Esophagus (tissue), 2 donors: Measurements from ENCODE around the gene EEFSEC. TPM values are rescaled to one million over a fixed set of nuclear protein-coding genes. Genes with fewer than 3 reads are reported as not detected.

Experiments
- H3K27ac ChIP-seq, 2 donors: one replicate each; pipeline ENCODE4 v1.5.1; 2013; ENCODE audit warnings: low read depth in 2 of 2, mild to moderate bottlenecking in 2 of 2, inconsistent platforms in 1 of 2, low read length in 1 of 2, moderate library complexity in 1 of 2
- H3K27me3 ChIP-seq, 2 donors: one replicate each; pipeline ENCODE4 v1.6.1; 2013; ENCODE audit warnings: low read length in 2 of 2, control low read depth in 1 of 2, mild to moderate bottlenecking in 1 of 2; ENCODE audit not compliant: insufficient read depth in 2 of 2, control insufficient read depth in 1 of 2
- H3K36me3 ChIP-seq, 2 donors: one replicate each; pipeline ENCODE4 v1.6.1; 2013; ENCODE audit warnings: low read length in 1 of 2; ENCODE audit not compliant: control insufficient read depth in 2 of 2, insufficient read depth in 2 of 2
- H3K4me1 ChIP-seq, 2 donors: one replicate each; pipeline ENCODE4 v1.6.1; 2013; ENCODE audit warnings: low read length in 1 of 2; ENCODE audit not compliant: control insufficient read depth in 2 of 2, insufficient read depth in 2 of 2
- H3K4me3 ChIP-seq, 2 donors: one replicate each; pipeline ENCODE4 v1.5.1; 2013; ENCODE audit warnings: low read length in 2 of 2, mild to moderate bottlenecking in 2 of 2, low read depth in 1 of 2, moderate library complexity in 1 of 2
- H3K9me3 ChIP-seq, 2 donors: one replicate each; pipeline ENCODE4 v1.6.1; 2013; ENCODE audit warnings: mild to moderate bottlenecking in 2 of 2, low read depth in 1 of 2, low read length in 1 of 2, moderate library complexity in 1 of 2; ENCODE audit not compliant: control insufficient read depth in 2 of 2, insufficient read depth in 1 of 2
- WGBS, 2 donors: extraction: QIAGEN DNeasy Blood & Tissue Kit; methylation state at CpG; one replicate each; pipeline ENCODE4 v1.1.7; 2013; 5-methylcytosine and 5-hydroxymethylcytosine counted together
- polyA plus RNA-seq, 2 donors: library from polyadenylated mRNA; stranded (reverse); fragments of 200-250 nt; gene quantifications; one replicate each; pipeline ENCODE4 v1.2.3, GENCODE V29; 2013
- donor health status: healthy with polysubstance abuse.
- donor health status: Bipolar disorder and iron deficiency.

Gene EEFSEC
- polyA plus RNA-seq, 2 donors, result 6.1 to 10.0 TPM

GRCh38 chr3:128358156-128358895, 205.0 kb downstream of the EEFSEC start:
- peaks cover 2 to 13% of the 10 kb centered on the region in 2 donors for H3K36me3 ChIP-seq
- H3K4me3 ChIP-seq, result no peak overlapping the region
- no peak overlapping the region for H3K27ac ChIP-seq
- H3K4me1 ChIP-seq, result no peaks in the 10 kb centered on the region
- H3K9me3 ChIP-seq, result no peaks in the 10 kb centered on the region
- WGBS, 2 donors, result 91 to 95% methylated on average over 17 of the region's 17 CpGs
- H3K27me3 ChIP-seq, result no peaks in the 10 kb centered on the region

GRCh38 chr3:128359060-128359664, 205.9 kb downstream of the EEFSEC start:
- no peaks in the 10 kb centered on the region for H3K4me1 ChIP-seq
- H3K4me3 ChIP-seq, result no peak overlapping the region
- peaks cover 2 to 13% of the 10 kb centered on the region in 2 donors for H3K36me3 ChIP-seq
- WGBS, 2 donors, result 93% methylated on average over 6 of the region's 6 CpGs
- H3K27ac ChIP-seq, result no peak overlapping the region
- H3K9me3 ChIP-seq, result no peaks in the 10 kb centered on the region
- no peaks in the 10 kb centered on the region for H3K27me3 ChIP-seq

GRCh38 chr3:128359846-128360642, 206.8 kb downstream of the EEFSEC start:
- no peak overlapping the region for H3K4me3 ChIP-seq
- 88 to 94% methylated on average over 8 of the region's 8 CpGs for WGBS, 2 donors

GRCh38 chr3:128360705-128361271, 207.5 kb downstream of the EEFSEC start:
- Histone ChIP-seq H3K27ac (no peak overlapping the region), H3K27me3 (no peaks in the 10 kb centered on the region), H3K9me3 (no peaks in the 10 kb centered on the region), H3K4me1 (no peaks in the 10 kb centered on the region), H3K4me3 (no peak overlapping the region), H3K36me3 (peaks cover 2 to 13% of the 10 kb centered on the region in 2 donors)
- 88 to 89% methylated on average over 6 of the region's 6 CpGs for WGBS, 2 donors

More at GRCh38 chr3:128359846-128360642, 206.8 kb downstream of the EEFSEC start:
- H3K27me3 ChIP-seq, result no peaks in the 10 kb centered on the region
- H3K27ac ChIP-seq, result no peak overlapping the region
- no peaks in the 10 kb centered on the region for H3K9me3 ChIP-seq
- peaks cover 2 to 13% of the 10 kb centered on the region in 2 donors for H3K36me3 ChIP-seq
- no peaks in the 10 kb centered on the region for H3K4me1 ChIP-seq

- H3K36me3 ChIP-seq, result peaks cover 0 to 15% of the 10 kb centered on the region in 2 donors
- peaks cover 0 to under 1% of the 10 kb centered on the region in 2 donors for H3K4me1 ChIP-seq
- H3K4me3 ChIP-seq, result no peak overlapping the region
- H3K27ac ChIP-seq, result no peak overlapping the region
- no peaks in the 10 kb centered on the region for H3K9me3 ChIP-seq
- H3K27me3 ChIP-seq, result no peaks in the 10 kb centered on the region
- 94 to 96% methylated on average over 16 of the region's 16 CpGs for WGBS, 2 donors
Observed at GRCh38 chr3:128362026-128362965, 209.0 kb downstream of the EEFSEC start.

GRCh38 chr3:128364291-128364690, 211.0 kb downstream of the EEFSEC start:
- H3K9me3 ChIP-seq, result no peaks in the 10 kb centered on the region
- H3K27ac ChIP-seq, result no peak overlapping the region
- 88 to 94% methylated on average over 6 of the region's 6 CpGs for WGBS, 2 donors
- H3K4me1 ChIP-seq, result peaks cover 2 to 3% of the 10 kb centered on the region in 2 donors
- H3K27me3 ChIP-seq, result no peaks in the 10 kb centered on the region
- H3K36me3 ChIP-seq, result peaks cover 0 to 14% of the 10 kb centered on the region in 2 donors
- H3K4me3 ChIP-seq, result no peak overlapping the region

GRCh38 chr3:128364808-128365360, 211.6 kb downstream of the EEFSEC start:
- H3K4me3 ChIP-seq, result no peak overlapping the region
- no peak overlapping the region for H3K27ac ChIP-seq
- peaks cover 2 to 3% of the 10 kb centered on the region in 2 donors for H3K4me1 ChIP-seq
- H3K27me3 ChIP-seq, result no peaks in the 10 kb centered on the region
- peaks cover 0 to 14% of the 10 kb centered on the region in 2 donors for H3K36me3 ChIP-seq
- WGBS, 2 donors, result 91 to 96% methylated on average over 7 of the region's 7 CpGs
- H3K9me3 ChIP-seq, result no peaks in the 10 kb centered on the region

- H3K27ac ChIP-seq, result no peak overlapping the region
- peaks cover 2 to 3% of the 10 kb centered on the region in 2 donors for H3K4me1 ChIP-seq
- no peaks in the 10 kb centered on the region for H3K9me3 ChIP-seq
- 89 to 93% methylated on average over 2 of the region's 2 CpGs for WGBS, 2 donors
- peaks cover 0 to 14% of the 10 kb centered on the region in 2 donors for H3K36me3 ChIP-seq
- no peak overlapping the region for H3K4me3 ChIP-seq
- H3K27me3 ChIP-seq, result no peaks in the 10 kb centered on the region
Observed at GRCh38 chr3:128366136-128366535, 212.9 kb downstream of the EEFSEC start.
